ENCODE measurements around the gene TBC1D22B.

Gene TBC1D22B

DNA sequence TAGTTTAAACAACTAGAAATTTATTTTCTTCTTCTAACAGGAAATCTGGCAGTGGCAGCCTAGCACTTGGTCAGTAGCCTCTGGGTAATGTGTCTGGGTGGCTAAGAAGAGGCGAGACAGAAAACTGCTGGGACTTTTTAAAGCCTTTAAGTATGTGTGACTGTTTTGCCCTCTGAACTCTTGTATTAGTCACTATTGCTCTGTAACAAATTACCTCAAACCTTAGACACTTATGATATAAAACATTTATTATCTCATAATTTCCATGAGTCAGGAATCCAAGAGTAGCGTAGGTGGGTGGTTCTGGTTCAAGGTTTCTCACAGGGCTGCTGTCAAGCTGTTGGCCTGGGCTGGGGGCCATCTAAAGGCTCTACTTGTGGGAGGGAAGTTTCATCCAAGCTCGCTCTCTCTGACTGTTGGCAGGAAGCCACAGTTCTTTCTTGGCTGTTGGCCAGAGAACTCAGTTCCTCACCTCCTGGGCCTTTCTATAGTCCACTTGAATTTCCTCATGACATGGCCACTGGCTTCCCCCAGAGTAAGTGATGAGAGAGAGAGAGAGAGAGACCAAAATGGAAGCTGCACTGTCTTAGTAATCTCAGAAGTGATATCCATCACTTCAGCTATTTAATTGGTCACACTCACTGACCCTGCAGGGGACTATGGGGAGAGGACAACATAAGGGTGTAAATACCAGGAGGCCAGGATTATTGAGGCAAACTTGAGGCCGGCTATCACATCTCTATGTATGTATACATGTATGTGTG, 17.4 kb upstream of the TBC1D22B start:
- peak; percentile 92 for DNase-seq (ENCODE audit: low spot score)

DNA sequence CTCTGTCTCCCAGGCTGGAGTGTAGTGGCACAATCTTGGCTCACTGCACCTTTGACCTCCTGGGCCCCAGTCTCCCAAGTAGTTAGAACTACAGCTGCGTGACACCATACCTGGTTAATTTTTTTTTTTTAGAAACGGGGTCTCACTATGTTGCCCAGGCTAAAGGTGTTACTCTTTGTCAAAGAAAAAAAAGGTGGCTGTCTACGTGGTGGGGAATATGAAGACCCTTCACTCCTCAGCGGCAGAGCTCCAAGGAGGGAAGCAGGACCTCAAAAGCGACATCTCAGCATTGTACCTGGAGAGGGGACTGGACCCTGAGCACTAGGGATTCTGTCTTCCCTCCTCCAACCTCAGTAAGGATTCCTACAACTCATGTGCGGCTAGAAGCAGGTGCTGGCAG, 16.4 kb upstream of the TBC1D22B start:
- DNase-seq (ENCODE audit: low spot score), result no peak

DNA sequence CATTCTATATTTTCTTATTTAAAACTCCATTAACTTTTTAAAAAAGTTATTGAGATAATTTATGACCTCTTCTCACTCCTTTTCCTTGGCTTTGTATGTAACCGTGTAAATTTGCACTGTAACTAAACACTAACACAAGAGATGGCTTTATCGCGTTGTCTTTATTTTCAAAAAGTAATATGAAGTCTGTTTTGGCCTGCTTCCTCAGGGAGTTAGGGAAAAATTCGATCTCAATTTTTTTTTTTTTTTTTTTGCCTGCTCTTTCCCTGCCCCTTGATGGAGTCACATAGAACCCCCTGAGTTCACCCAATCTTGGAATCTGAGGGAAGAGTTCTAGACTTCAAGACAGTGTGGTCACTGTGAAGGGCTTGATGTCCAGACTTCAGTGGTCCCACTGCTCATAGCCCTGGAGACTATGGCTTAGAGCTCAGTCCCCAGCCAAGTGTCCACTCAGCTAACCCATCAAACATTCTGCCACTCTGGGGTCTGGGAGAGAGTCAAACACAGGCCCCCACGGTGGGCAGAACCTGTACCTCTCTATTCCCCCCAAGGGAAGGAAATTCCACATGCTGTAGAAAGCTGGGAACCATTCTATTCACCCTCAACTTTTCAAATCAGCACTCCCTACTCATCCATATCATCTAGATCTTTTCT, 15.7 kb upstream of the TBC1D22B start:
- DNase-seq (ENCODE audit: low spot score), result no peak

DNA sequence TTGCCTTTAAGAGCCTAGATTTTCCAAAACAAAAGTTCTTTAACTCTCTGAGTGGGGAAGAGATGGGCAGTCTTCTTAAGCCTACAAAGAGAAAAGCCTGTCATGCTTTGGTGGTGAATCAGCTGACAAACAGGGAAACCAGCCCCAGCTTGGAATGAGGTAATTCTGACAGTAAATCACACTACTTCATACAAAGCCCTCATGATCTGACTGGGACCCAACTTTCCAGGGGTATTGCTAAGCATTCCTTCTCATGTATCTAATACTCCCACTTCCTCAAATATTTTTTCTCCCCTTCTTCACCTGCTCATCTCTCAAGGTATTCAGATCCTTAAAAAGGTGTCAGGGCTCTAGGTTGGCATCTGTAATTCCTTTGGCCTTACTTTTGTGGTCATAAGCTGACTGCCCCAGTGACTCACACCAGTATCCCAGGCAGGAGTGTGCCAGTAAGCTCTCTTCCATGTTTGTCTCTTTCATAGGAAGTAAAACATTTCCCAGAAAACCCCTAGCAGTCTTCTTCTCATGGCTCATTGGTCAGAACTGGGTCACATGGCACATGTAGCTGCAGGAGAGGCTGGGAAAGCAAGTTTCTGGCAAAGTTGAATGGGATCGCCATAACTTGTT, 15.0 kb upstream of the TBC1D22B start:
- peak; percentile 84 for DNase-seq (ENCODE audit: low spot score)

DNA sequence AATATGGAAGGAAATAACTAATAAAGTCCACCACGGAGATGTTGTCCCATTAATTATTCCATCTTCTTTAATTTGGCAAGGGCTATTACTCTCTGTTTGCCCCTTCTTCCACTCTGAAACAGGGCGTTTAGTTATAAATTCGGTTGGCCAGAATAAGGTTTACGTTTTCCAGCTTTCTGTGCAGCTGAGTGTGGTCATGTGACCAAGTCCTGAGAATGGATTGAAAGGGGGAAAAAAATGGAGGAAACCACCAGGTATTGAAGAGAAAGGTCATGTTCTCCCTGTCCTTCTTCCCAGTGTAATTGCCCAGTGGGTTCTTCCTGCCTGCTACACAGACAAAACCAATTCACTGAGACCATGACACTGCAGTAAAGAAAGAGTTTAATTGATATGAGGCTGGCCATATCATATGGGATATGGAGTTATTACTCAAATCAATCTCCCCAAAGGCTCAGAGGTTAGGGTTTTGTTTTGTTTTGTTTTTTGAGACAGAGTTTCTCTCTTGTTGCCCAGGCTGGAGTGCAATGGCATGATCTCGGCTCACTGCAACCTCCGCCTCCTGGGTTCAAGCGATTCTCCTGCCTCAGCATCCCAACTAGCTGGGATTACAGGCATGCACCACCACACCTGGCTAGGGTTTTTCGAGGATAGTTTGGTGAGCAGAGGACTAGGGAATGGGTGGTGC, 14.3 kb upstream of the TBC1D22B start:
- no peak for DNase-seq (ENCODE audit: low spot score)

DNA sequence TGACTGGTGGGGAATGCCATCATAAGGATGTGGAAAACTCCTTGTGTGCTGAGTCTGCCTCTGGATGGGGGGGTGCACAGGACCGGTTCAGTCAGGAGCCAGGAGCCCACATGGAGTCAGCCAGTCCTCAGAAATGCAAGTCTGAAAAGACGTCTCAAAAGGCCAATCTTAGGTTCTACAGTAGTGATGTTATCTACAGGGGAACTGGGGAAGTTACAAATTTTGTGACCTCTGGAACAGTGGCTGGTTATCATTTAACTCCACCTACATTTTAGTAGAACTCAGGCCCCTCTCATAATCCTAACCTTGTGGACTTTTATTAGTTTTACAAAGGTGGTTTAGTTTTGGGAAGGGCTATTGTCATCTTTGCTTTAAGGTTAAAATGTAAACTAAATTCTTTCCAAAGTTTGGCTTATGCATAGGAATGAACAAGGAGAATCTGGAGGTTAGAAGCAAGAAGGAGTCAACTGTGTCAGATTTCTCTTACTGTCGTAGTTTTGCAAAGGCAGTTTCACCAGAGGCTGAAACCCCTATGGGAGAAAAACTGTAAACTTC, 13.7 kb upstream of the TBC1D22B start:
- no peak for DNase-seq (ENCODE audit: low spot score)

DNA sequence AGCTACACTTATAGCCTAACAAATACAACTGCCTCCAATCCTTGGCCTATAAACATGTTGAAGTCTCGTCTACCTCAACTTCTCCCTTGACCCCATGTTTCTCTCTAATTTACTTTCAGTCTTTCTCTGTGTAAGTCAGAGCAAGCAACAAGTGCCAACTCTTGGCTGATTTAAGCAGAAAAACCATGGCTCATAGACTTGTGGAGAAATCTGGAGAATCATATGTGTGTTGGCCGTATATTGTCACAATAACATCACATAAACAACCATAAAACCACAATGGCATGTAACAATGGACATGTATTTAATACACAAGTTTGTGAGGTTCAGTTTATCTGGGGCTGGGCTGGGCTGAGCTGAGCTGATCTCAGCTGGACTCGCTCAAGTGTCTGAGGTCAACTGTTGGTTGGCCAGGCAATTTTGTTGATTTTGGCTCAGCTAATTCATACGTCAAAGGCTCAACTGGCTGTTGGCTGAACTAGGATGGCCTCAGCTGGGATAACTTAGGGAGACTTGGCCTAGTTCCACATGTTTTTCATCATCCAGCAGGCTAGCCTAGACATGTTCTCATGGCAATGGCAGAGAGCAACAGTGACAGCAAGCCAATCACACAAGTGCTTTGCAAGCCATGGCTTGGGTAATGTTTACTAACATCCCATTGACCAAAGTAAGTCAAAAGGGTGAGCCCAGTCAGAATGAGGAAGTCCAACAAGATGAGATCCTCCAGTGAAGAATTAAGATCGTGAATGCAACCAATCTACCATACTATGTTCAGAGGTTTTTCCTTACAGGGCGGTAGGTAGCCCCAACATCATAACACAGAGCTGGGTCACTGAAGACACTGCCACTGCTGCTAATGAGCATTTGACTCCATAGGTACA, 12.9 kb upstream of the TBC1D22B start:
- peak; percentile 81 for DNase-seq (ENCODE audit: low spot score)

DNA sequence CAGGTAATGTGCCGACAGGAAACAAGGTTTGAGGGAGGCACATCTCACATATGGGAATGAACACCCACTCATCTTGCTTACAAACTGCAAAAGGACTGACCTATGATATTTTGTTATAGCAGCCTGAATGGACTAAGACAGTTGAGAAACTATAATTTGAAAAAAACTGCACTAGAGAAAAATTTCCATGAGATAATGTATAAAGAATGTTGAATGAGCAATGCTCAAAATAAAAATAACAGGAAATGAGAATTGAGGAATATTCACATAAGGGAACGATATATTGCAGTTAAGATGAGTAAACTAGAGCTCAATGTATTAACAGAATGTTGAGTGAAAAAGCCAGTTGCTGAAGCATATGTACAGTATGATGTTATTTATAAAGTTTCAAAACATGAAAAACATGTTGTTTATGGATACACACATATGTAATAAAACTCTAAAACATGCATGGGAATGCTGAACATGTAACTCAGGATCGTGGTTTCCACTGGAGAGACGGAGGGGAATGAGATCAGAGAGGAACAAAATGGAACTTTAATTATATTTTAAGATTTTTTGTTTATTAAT, 6.3 kb upstream of the TBC1D22B start:
- no peak for DNase-seq (ENCODE audit: low spot score)

DNA sequence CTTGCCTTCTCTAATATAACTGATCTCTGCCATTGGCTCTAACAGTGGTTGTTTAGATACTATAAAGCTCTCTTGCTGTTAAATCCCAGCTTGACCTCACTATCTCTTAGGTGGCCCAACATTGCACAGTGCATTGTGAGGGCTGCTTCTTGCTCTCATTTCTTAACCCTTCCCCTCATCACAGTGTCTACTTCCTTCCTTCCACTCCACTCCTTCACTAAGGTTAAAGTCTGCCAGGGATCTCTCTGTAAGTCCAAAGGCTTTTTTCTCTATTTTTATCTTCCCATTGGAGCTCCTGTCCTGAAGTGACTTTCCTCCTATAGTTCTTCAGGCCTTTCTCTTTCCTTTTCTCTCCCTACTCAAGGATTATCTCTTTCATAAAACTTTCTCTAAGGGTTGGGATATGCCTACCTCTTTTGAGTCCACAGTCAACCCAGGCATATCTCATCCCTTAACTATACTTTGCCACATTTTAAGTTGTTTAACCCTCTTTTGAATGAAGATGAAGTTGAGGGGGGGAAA, 4.0 kb upstream of the TBC1D22B start:
- DNase-seq (ENCODE audit: low spot score), result no peak

DNA sequence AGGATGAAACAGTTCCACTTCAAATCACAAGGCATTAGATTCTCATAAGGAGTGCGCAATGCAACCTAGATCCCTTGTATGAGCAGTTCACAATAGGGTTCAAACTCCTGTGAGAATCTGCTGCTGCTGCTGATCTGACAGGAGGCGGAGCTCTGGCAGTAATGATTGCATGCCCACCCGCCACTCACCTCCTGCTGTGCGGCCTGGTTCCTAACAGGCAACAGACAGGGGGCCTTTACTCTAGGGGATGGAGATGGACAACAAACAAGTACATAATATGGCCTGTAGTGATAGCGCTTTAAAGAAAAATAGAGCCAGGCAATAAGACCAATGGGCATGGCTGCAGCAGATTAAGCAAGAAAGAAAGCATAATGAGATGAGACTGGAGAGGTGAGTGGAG, 2.7 kb upstream of the TBC1D22B start:
- no peak for DNase-seq (ENCODE audit: low spot score)

DNA sequence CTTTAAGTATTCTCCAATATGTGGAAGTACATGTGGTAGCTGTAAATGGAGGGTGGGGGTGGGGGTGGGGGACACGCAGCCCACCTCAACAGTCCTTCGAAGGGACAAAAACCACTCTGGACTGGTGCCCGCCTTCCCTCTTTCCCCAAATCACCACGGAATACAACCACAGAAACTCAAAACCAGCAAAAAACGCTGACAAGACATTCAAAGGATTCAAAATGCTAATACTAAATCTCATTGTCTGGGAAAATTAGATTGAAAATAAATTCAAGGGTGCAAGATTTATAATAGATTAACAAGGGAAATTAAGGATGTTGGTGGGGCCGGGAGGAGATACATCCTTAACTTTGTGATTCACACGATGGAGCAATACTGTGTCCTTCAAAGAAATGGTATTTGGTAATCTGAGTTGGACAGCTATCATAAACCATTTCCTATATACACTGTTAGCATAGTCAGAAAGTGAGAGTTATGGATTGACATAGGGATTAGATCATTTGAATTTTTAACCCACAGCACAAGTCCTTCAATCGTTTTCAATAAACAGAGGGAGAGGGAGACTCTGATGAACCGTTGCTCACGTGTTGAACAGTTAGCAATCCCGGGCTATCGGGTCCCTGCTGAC, 766 bp upstream of the TBC1D22B start:
- no peak for DNase-seq (ENCODE audit: low spot score)

DNA sequence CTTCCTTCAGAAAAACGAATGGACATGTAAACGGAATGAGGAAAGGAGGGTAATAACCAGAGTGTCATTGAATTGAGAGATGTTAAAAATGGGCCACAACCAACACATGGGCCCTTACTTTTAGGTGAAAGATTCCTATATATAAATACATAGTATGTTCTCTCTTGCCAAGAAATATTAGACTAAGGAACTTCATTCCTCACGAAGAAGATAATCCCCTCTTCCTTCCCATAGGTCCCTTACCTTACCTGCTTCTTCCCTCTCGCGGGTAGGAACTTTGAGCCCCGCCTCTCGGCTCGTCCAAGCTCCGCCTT, 295 bp upstream of the TBC1D22B start:
- DNase-seq (ENCODE audit: low spot score), result no peak

DNA sequence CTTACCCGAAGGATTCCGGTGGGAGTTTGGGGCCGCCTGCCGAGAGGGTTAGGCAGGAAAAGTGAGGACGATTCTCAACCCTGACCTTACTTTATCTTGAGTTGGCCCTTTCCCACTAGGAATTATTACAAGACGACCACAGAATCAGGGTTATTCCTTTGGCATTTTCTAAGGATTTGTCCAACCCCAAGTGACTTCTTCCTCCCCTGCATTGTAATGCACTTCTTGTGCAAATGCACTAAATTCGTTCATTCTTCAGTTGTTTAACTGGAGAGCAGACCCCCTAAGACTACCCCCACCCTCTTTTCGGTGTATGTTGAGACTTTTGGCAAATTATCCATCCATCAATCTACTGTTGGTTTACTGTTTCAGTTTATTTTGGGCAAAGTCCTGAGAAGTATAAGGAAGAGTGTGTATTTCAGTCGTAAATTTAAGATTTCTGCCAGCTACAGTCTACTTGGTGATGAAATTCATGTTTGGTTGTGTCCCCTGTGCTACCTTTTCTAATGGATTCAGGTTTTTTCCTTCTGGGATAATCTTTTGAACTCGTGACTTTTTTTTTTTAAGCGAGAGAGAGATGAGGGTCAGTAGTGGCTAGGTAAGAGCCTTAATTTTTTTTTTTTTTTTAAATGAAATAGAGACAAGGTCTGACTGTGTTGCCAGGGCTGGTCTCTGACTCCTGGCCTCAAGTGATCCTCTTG, 983 bp downstream of the TBC1D22B start:
- no peak for DNase-seq (ENCODE audit: low spot score)

DNA sequence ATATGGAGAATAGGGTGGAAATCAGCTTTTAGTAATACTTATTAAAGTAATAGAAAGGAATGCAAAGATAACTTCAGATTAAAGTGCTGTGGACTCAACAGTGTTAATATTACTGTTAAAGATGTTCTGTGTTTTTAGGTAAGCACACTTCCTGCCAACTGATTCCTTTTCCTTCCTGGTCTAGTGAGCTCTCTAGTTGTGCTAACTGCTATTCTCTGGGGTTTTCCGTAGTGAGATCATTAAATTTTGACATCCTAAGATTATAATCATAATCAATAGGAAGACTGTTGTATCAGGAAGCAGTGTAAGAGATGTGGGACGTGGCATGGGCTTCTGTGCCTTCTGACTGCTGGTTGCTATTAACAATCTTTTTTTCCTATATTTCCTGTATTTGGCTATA, 1.6 kb downstream of the TBC1D22B start:
- no peak for DNase-seq (ENCODE audit: low spot score)

DNA sequence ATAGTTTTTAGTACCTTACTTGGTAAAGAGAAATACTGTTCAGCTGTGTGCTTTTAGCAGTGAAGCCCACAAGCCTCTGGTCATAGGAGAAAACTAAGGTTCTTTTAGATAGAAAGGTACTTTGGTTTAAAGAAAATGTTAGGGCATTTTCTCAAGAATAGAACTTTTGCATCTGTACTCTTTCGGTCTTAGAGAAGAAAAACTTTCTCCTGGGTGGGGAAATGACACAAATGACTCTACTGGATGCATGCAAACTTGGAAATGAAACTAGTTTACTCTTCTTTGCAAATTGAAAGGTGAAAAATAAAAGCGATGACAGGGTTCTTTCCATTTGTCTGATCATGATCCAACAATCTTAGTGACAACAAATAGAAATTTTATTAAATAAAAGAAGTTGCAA, 2.5 kb downstream of the TBC1D22B start:
- no peak for DNase-seq (ENCODE audit: low spot score)

DNA sequence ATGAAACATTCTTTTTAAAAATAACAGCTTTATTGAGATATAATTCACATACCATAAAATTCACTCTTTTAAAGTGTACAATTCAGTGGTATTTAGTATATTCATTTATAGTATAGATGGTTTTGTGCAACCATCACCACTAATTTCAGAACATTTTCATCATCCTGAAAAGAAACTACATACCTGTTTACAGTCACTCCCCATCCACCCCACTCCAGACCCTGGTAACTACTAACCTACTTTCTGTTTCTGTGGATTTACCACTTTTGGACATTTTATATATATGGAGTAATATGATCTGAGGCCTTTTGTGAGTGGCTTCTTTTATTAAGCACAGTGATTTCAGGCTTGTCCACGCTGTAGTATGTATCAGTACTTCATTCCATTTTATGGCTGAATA, 2.9 kb downstream of the TBC1D22B start:
- no peak for DNase-seq (ENCODE audit: low spot score)

DNA sequence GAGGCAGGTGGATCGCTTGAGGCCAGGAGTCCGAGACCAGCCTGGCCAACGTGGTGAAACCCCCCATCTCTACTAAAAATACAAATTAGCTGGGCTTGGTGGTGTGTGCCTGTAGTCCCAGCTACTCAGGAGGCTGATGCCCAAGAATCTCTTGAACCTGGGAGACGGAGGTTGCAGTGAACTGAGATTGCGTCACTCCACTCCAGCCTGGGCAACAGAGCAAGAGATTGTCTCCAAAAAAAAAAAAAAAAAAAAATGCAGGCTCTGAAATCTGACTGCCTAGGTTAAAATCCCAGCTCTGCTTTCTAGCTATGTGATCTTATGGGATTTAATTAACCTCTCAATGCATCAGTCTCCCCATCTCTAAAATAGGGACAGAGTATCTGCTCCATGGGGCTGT, 3.6 kb downstream of the TBC1D22B start:
- no peak for DNase-seq (ENCODE audit: low spot score)

DNA sequence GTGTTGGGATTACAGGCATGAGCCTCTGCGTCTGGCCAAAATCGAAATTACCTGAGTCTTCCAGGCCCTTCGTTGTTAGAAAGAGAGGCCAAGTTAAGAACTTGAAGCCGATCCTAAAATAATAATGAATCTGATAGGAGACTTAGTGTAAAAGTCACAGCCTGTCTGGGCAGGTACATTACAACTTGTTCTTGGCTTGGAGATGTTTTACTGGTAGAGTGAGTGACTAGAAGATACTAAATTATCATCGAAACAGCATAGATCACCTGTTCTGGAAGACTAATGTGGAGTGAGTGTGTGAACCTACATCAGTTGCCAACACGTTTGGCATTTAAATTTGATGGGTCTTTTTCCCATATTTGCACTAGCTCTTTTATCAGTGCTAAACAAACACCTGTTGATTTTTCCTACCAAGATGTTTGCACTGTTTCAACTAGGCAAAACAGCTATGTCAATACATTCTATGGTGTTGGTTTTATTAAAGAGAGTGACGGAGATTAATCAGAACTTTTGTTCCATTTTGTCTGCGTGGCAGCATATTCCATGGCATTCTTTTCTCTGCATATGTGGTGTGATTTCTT, 5.0 kb downstream of the TBC1D22B start:
- DNase-seq (ENCODE audit: low spot score), result no peak

DNA sequence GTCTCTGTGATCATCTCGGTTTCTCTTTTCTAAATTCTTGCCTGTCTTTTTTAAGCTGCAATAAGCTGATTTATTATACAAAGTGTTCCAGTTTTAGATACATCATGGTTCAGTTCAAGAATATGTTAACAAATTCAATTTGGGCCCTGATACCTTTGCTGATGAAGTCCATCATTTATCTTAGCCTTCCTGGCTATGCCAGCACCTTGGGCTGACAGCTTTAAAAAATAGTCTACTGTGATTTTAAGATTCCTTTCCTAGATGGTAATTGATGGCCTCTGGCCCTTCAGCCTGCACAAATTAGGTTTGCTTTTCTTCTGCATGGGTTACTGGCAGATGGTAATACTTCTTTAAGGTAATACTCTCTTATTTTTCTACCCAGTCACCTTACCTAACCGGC, 7.4 kb downstream of the TBC1D22B start:
- DNase-seq (ENCODE audit: low spot score), result no peak

DNA sequence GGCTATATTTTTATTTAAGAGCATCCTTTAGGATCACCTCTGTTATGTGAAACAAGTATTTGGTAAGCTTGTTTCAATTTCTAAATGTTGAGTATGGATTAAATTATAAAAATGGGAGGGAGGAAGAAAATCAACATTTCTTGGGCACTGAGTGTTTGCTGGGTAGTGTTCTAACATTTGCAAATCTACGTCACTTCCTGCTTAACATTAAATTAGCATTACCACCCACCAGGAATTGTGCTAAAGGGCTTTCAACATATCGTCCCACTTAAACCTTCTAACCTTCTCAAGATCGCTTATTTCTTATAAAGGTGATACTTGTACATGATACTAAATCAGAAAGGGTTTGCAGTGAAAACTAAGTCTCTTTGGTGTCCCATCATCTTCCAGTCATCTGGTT, 8.3 kb downstream of the TBC1D22B start:
- DNase-seq (ENCODE audit: low spot score), result no peak
